Tibial nerve (tissue), 4 donors: Measurements from ENCODE around the gene KCNT1. TPM values are rescaled to one million over a fixed set of nuclear protein-coding genes. Genes with fewer than 3 reads are reported as not detected.

Experiments used
- DNase-seq, 2 donors: peaks; one replicate each; pipeline ENCODE4 v3.0.0-alpha.2; 2019; ENCODE audit warnings: low spot score in 2 of 2
- H3K27ac ChIP-seq, 4 donors: fragments of 200-600 bp; sonication (generic) in 3 of 4; one replicate each; pipeline ENCODE4 v1.5.1; 2017 to 2019; ENCODE audit warnings: mild to moderate bottlenecking in 1 of 4
- H3K27me3 ChIP-seq, 2 donors: fragments of 200-600 bp; sonication (generic) in 1 of 2; one replicate each; pipeline versions ENCODE4 v1.5.1 to v1.6.0; 2017 to 2019
- H3K36me3 ChIP-seq, 3 donors: fragments of 200-600 bp; sonication (generic); one replicate each; pipeline ENCODE4 v1.5.1; 2018 to 2019
- H3K4me1 ChIP-seq, 4 donors: fragments of 200-600 bp; sonication (generic) in 3 of 4; one replicate each; pipeline ENCODE4 v1.5.1; 2017 to 2019
- H3K4me3 ChIP-seq, 4 donors: fragments of 200-600 bp; sonication (generic) in 3 of 4; one replicate each; pipeline ENCODE4 v1.5.1; 2017 to 2019; ENCODE audit warnings: mild to moderate bottlenecking in 1 of 4, moderate library complexity in 1 of 4
- H3K9me3 ChIP-seq, 4 donors: fragments of 200-600 bp; sonication (generic) in 3 of 4; one replicate each; pipeline ENCODE4 v1.5.1; 2017 to 2019
- EP300 ChIP-seq, 2 donors: sonication (generic); formaldehyde crosslinking; IDR thresholded peaks; one replicate each; pipeline ENCODE4 v1.6.1; 2017; ENCODE audit warnings: antibody characterized with exemption in 2 of 2, mild to moderate bottlenecking in 1 of 2
- POLR2A ChIP-seq, 2 donors: fragments of 450-650 bp; IDR thresholded peaks; one replicate each; pipeline ENCODE4 v1.6.1; 2017; ENCODE audit warnings: antibody characterized with exemption in 2 of 2, mild to moderate bottlenecking in 2 of 2, moderate library complexity in 2 of 2
- WGBS, 2 donors: methylation state at CpG; one replicate each; pipeline ENCODE4 v1.1.5; 2018; 5-methylcytosine and 5-hydroxymethylcytosine counted together
- total RNA-seq, 4 donors: library from RNA; depleted of rRNA; stranded (reverse); fragments of >200 nt; gene quantifications; one replicate each; pipeline ENCODE4 v1.1.0, GENCODE V29; 2016
- TF ChIP-seq, protein P1 (sequence below), 5 experiments: fragments of 200-600 bp in 3 of 5; fragments of 450-650 bp in 2 of 5; sonication (generic) in 3 of 5; IDR thresholded peaks; one replicate each; pipeline ENCODE4 v1.5.1; 2016 to 2019; ENCODE audit warnings: antibody characterized with exemption in 5 of 5, mild to moderate bottlenecking in 3 of 5, moderate library complexity in 2 of 5

KCNT1 gene
- total RNA-seq, 4 donors from 2014 or later, result under 0.01 to 0.39 TPM; not detected in 2

DNA sequence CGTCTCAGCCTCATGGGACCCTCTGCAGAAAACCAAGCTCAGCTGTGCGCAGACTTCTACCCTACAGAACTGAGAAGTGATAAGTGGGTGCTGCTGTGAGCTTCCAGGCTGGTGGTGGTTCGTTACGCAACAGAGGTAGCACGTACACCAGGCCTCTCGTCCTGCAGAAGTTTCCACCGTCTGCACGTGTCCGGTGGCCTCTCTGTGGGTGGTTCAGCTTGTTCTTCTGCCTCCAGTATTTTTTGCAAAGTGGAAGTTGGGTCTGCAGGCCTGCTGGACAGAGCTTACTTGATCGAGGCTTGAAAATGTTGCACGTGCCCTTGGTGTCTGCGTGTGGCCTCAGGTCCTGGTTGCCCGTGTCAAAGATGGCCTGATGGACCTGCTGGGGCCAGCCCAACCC is 27.5 kb downstream of the KCNT1 start:
- Histone ChIP-seq H3K4me1 (no peaks in the 10 kb centered on the region), H3K4me3 (no peak overlapping the region), H3K9me3 (peaks cover 0 to 29% (median 0%) of the 10 kb centered on the region in 4 donors), H3K27me3 (peaks cover 0 to 24% of the 10 kb centered on the region in 2 donors), H3K36me3 (no peaks in the 10 kb centered on the region), H3K27ac (no peak overlapping the region)
- DNase-seq, result no peak
- 70 to 74% methylated on average over 13 of the region's 13 CpGs for WGBS, 2 donors
- TF ChIP-seq EP300 (IDR thresholded peaks at IDR 0.05), result no peak
- no peak for TF ChIP-seq POLR2A (IDR thresholded peaks at IDR 0.05)
- TF ChIP-seq, protein P1, sequence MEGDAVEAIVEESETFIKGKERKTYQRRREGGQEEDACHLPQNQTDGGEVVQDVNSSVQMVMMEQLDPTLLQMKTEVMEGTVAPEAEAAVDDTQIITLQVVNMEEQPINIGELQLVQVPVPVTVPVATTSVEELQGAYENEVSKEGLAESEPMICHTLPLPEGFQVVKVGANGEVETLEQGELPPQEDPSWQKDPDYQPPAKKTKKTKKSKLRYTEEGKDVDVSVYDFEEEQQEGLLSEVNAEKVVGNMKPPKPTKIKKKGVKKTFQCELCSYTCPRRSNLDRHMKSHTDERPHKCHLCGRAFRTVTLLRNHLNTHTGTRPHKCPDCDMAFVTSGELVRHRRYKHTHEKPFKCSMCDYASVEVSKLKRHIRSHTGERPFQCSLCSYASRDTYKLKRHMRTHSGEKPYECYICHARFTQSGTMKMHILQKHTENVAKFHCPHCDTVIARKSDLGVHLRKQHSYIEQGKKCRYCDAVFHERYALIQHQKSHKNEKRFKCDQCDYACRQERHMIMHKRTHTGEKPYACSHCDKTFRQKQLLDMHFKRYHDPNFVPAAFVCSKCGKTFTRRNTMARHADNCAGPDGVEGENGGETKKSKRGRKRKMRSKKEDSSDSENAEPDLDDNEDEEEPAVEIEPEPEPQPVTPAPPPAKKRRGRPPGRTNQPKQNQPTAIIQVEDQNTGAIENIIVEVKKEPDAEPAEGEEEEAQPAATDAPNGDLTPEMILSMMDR (IDR thresholded peaks at IDR 0.05), result no peak

DNA sequence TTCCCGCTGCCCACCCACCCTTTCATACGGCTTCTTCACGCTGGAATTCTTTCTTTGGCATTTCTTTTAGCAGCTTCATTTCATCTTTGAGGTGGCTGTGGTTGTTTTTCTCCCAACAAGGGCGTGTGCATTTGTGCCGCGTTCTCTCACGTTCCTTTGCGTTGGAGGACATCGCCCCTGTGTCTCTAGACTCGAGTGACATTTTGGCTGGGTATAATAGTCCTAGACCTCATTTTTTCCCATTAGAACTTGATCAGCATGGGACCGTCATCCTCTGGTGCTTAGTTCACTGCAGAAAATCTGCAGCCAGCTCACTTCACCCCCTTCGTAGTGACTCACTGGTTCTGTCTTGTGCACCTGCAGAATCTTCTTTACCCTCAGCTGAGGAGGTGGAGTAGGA is 29.5 kb downstream of the KCNT1 start:
- Histone ChIP-seq H3K4me3 (no peak overlapping the region), H3K4me1 (no peaks in the 10 kb centered on the region), H3K9me3 (peaks cover 0 to 36% (median 0%) of the 10 kb centered on the region in 4 donors), H3K27me3 (peaks cover 0 to 20% of the 10 kb centered on the region in 2 donors), H3K27ac (no peak overlapping the region), H3K36me3 (no peaks in the 10 kb centered on the region)
- DNase-seq, result no peak
- TF ChIP-seq, protein P1 (IDR thresholded peaks at IDR 0.05), result no peak
- TF ChIP-seq POLR2A (IDR thresholded peaks at IDR 0.05) (no peak), EP300 (IDR thresholded peaks at IDR 0.05) (no peak)
- WGBS, 2 donors, result 94 to 96% methylated on average over 12 of the region's 12 CpGs

DNA sequence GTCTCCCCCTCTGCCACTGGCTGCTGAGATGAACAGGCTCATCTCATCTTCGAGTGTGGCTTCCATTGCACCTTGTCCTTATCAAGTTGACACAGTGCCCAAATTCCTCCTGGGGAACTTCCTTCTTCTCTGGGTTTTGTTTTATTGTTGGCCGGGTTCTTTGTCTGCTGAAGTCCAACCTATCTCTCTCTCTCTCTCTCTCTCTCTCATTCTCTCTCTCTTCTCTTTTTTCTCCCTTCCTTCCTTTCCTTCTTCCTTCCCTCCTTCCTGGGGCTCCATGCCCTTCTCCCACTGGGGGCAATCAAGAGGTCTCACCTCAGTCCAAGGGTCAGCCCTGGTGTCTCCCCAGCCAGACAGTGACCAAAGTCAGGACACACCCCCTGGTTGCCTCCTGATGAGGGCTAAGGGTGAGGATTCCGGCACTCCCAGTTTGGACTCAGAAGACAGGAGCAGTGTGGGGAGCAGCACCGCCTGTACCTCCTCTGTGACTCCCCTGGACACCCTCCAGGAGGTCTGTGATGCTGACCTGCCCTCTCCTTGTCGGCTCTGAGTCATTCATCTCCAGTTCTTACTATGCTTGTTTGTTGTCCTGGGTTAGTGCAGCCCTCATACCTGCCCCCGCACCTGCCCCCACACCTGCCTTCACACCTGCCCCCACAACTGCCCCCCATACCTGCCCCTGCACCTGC is 30.7 kb downstream of the KCNT1 start:
- H3K36me3 ChIP-seq, result no peaks in the 10 kb centered on the region
- no peaks in the 10 kb centered on the region for H3K4me1 ChIP-seq
- no peak overlapping the region for H3K4me3 ChIP-seq
- DNase-seq, result no peak
- WGBS, 2 donors, result 72 to 90% methylated on average over 5 to 6 of the region's 6 CpGs
- no peak overlapping the region for H3K27ac ChIP-seq
- peaks cover 0 to 28% of the 10 kb centered on the region in 2 donors for H3K27me3 ChIP-seq
- TF ChIP-seq EP300 (IDR thresholded peaks at IDR 0.05), result no peak
- H3K9me3 ChIP-seq, result peaks cover 0 to 36% (median 0%) of the 10 kb centered on the region in 4 donors

DNA sequence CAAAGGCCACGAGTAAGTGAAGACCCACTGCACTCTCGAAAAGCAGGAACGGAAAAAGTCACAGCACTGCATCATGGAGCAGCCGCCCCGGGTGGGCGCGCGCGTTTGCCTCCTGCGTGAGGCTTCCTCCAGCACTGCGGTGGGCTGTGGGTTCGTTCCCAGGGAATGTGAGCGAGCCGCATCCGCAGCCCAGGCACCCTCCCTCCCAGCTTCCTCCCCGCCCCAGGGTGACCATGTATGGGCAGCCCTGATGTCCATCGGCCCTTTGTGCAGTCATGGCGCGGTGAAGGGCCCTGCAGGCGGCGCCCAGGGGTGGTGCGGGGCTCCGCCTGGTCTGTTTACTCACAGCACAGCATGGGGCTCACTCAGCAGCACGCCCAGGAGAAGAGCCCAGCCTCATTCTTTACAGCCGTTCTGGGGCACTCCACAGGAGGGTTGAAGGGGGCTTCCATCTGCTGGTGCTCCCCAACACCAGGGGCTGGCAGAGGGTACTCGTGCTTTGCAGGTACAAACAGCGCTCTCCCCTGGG is 32.7 kb downstream of the KCNT1 start:
- TF ChIP-seq EP300 (IDR thresholded peaks at IDR 0.05) (no peak), POLR2A (IDR thresholded peaks at IDR 0.05) (no peak)
- TF ChIP-seq, protein P1 (IDR thresholded peaks at IDR 0.05), result no peak
- Histone ChIP-seq H3K36me3 (no peaks in the 10 kb centered on the region), H3K4me3 (no peak overlapping the region), H3K27me3 (peaks cover 0 to 39% of the 10 kb centered on the region in 2 donors), H3K4me1 (no peaks in the 10 kb centered on the region), H3K27ac (no peak overlapping the region), H3K9me3 (peaks cover 0 to 36% (median 0%) of the 10 kb centered on the region in 4 donors)
- DNase-seq, result no peak
- WGBS, 2 donors, result 77 to 80% methylated on average over 7 to 26 of the region's 27 CpGs

DNA sequence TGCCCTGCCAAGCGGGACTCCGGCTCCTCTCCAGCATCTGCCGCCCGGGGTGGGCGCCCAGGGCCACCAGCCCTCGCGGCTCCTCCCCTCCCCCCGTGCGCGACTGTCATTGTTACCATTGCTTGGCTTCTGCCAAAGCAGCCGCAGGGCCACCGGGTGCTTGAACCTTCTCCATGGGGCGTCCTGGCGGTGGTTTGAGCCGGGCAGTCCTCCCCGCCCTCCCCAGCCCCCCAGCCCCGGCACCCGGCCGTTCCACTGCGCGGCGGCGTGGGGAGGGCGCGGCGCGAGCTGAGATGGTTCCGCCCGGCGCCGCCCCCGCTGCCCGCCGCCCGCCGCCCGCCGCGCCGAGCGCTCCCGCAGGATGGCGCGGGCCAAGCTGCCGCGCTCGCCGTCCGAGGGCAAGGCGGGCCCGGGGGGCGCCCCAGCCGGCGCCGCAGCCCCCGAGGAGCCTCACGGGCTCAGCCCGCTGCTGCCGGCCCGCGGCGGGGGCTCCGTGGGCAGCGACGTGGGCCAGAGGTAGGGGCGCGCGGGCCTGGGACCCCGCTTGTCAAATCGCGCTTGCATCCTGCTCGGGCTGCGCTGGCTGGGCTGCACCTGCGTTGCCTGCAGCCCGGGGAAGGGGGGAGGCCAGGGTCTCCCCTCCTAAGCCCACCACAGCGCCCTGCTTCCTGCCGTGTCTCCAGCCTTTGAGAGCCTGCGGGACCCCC is 34.4 kb downstream of the KCNT1 start:
- H3K27me3 ChIP-seq, result peaks cover 0 to 55% of the 10 kb centered on the region in 2 donors
- peaks cover 0 to 22% (median 0%) of the 10 kb centered on the region in 4 donors for H3K9me3 ChIP-seq
- no peak overlapping the region for H3K27ac ChIP-seq
- H3K36me3 ChIP-seq, result no peaks in the 10 kb centered on the region
- TF ChIP-seq POLR2A (IDR thresholded peaks at IDR 0.05) (no peak), EP300 (IDR thresholded peaks at IDR 0.05) (no peak)
- TF ChIP-seq, protein P1 (IDR thresholded peaks at IDR 0.05), result no peak
- WGBS, 2 donors, result 0 to 3% methylated on average over 21 to 30 of the region's 78 CpGs
- no peak for DNase-seq
- H3K4me1 ChIP-seq, result no peaks in the 10 kb centered on the region
- no peak overlapping the region for H3K4me3 ChIP-seq
